Esophagus muscularis mucosa (tissue), 4 donors: ENCODE measurements around the gene CTDSP2. TPM values are rescaled to one million over a fixed set of nuclear protein-coding genes. Genes with fewer than 3 reads are reported as not detected.
A peak's percentile ranks its signal among the peaks of the same experiment; 100 is the strongest.

Source experiments
- DNase-seq: peaks from one replicate; pipeline ENCODE4 v3.0.0-alpha.2; 2017; ENCODE audit errors: extremely low spot score
- H3K27ac ChIP-seq, 4 donors: fragments of 200-600 bp; sonication (generic); replicated peaks in 1 of 4; 1 replicate in 3 of 4; 2 replicates in 1 of 4; pipeline ENCODE4 v1.5.1; 2016 to 2019; ENCODE audit warnings: mild to moderate bottlenecking in 1 of 4
- H3K27me3 ChIP-seq, 4 donors: fragments of 200-600 bp; sonication (generic); one replicate each; pipeline versions ENCODE4 v1.5.1 to v1.6.0; 2016 to 2019
- H3K36me3 ChIP-seq, 4 donors: fragments of 200-600 bp; sonication (generic); one replicate each; pipeline ENCODE4 v1.5.1; 2016 to 2019
- H3K4me1 ChIP-seq, 4 donors: fragments of 200-600 bp; sonication (generic); one replicate each; pipeline ENCODE4 v1.5.1; 2016 to 2019
- H3K4me3 ChIP-seq, 4 donors: fragments of 200-600 bp; sonication (generic); 1 replicate in 2 of 4; 2 replicates in 2 of 4; pipeline ENCODE4 v1.5.1; 2016 to 2019; ENCODE audit warnings: mild to moderate bottlenecking in 4 of 4, moderate library complexity in 1 of 4
- H3K9me3 ChIP-seq, 4 donors: fragments of 200-600 bp; sonication (generic); 1 replicate in 3 of 4; 2 replicates in 1 of 4; pipeline ENCODE4 v1.5.1; 2016 to 2019
- EP300 ChIP-seq: sonication (generic); formaldehyde crosslinking; IDR thresholded peaks from one replicate; pipeline ENCODE4 v1.6.1; 2017; ENCODE audit warnings: antibody characterized with exemption
- POLR2A ChIP-seq: fragments of 450-650 bp; IDR thresholded peaks from one replicate; pipeline ENCODE4 v1.6.1; 2017; ENCODE audit warnings: antibody characterized with exemption, moderate library complexity, mild to moderate bottlenecking, low read depth
- POLR2AphosphoS5 ChIP-seq, 2 donors: sonication (generic); formaldehyde crosslinking; IDR thresholded peaks; one replicate each; pipeline ENCODE4 v1.6.1; 2017; ENCODE audit warnings: antibody characterized with exemption in 2 of 2
- WGBS: methylation state at CpG from one replicate; pipeline ENCODE4 v1.1.5; 2018; 5-methylcytosine and 5-hydroxymethylcytosine counted together
- intact Hi-C: fragments of 100-400 bp; cut with DNase I; formaldehyde crosslinking; loops from one replicate; pipeline ENCODE4 v1.15.1; 2023
- total RNA-seq, 4 donors: library from RNA; depleted of rRNA; stranded (reverse); fragments of >200 nt; gene quantifications; one replicate each; pipeline versions ENCODE4 v1.1.0 to v1.2.1, GENCODE V29; 2016
- TF ChIP-seq, protein P1 (sequence below), 3 experiments: fragments of 200-600 bp in 2 of 3; fragments of 450-650 bp in 1 of 3; sonication (generic) in 2 of 3; IDR thresholded peaks; one replicate each; pipeline ENCODE4 v1.5.1; 2017 to 2019; ENCODE audit warnings: antibody characterized with exemption in 3 of 3, mild to moderate bottlenecking in 2 of 3, moderate library complexity in 1 of 3

Gene CTDSP2
- total RNA-seq, 4 donors from 2014 or later, result 127 to 249 (median 196) TPM

DNA sequence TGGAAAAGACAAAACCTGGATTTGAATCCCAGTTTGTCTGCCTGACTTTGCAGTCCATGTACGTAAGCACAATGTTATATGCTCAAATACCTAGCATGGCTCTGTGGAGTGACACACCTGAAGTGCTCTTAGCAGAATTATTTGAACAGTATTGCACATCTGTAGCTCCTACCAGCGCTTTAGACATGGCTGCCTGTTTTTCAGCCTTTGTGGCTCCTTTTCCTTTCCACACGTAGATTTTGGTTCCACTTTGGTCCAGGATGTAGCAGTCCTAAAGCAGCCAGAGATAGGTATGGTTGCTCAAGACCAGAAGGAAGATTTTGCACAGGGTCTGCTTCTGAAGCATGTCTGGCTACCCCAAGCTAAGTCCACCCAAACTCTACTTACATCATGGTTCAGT is 37.1 kb downstream of the CTDSP2 start:
- Histone ChIP-seq H3K36me3 (peaks cover 6 to 92% (median 84%) of the 10 kb centered on the region in 4 donors), H3K9me3 (no peaks in the 10 kb centered on the region), H3K27me3 (no peaks in the 10 kb centered on the region), H3K4me1 (peaks cover under 1 to 20% (median 12%) of the 10 kb centered on the region in 4 donors), H3K4me3 (no peak overlapping the region), H3K27ac (no peak overlapping the region)
- no peak for DNase-seq
- WGBS, result 95% methylated on average over 3 of the region's 3 CpGs
- intact Hi-C loops, result no loop called here
- TF ChIP-seq POLR2A, result no peak
- TF ChIP-seq, protein P1, sequence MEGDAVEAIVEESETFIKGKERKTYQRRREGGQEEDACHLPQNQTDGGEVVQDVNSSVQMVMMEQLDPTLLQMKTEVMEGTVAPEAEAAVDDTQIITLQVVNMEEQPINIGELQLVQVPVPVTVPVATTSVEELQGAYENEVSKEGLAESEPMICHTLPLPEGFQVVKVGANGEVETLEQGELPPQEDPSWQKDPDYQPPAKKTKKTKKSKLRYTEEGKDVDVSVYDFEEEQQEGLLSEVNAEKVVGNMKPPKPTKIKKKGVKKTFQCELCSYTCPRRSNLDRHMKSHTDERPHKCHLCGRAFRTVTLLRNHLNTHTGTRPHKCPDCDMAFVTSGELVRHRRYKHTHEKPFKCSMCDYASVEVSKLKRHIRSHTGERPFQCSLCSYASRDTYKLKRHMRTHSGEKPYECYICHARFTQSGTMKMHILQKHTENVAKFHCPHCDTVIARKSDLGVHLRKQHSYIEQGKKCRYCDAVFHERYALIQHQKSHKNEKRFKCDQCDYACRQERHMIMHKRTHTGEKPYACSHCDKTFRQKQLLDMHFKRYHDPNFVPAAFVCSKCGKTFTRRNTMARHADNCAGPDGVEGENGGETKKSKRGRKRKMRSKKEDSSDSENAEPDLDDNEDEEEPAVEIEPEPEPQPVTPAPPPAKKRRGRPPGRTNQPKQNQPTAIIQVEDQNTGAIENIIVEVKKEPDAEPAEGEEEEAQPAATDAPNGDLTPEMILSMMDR (IDR thresholded peaks at IDR 0.05), result no peak
- no peak for TF ChIP-seq EP300
- TF ChIP-seq POLR2AphosphoS5 (IDR thresholded peaks at IDR 0.05), result no peak

DNA sequence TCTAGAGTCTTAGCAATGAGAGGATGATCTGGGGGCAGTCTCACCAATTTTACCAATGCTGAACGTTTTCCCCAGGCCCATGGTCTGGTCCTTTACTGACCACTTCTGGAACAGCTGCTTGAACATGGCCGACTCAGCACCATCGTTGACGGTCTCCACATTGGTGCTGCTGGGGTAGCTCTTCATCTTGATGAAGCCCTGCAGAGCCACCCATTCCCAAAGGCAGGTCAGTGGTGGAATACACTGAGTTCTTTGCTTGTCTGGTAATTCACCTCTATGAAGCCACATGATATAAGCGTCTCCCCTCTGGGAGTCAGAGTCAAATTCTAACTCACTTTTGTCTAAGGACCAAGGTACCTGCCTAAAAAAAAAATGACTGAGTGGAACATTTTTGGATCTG is 38.2 kb downstream of the CTDSP2 start:
- TF ChIP-seq, protein P1 (IDR thresholded peaks at IDR 0.05), result no peak
- no peak for TF ChIP-seq POLR2A
- TF ChIP-seq POLR2AphosphoS5 (IDR thresholded peaks at IDR 0.05), result no peak
- TF ChIP-seq EP300, result no peak
- H3K36me3 ChIP-seq, result peaks cover 6 to 97% (median 87%) of the 10 kb centered on the region in 4 donors
- H3K4me3 ChIP-seq, result no peak overlapping the region
- H3K9me3 ChIP-seq, result no peaks in the 10 kb centered on the region
- no peaks in the 10 kb centered on the region for H3K27me3 ChIP-seq
- intact Hi-C loops, result no loop called here
- no peak for DNase-seq
- H3K4me1 ChIP-seq, result peaks cover 3 to 14% (median 10%) of the 10 kb centered on the region in 4 donors
- WGBS, result 91% methylated on average over 5 of the region's 5 CpGs
- H3K27ac ChIP-seq, result no peak overlapping the region

DNA sequence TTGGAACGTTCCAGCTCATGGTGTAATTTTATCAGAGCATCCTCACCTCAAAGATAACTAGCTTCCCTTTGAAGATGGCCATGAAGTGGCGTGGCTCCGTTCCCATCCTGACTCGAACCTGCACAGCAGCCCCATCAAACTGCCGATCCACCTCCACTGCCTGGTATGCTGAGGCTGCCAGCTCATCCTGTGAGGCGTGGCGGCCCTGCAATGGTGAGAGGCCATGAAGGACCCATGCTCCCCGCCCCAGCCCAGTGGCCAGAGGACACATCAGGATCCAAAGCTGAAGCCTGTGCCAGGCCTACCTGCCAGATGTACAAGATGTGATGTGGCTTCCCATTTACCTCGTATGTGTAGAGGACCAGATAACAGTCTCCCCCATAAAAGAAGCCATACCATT is 39.2 kb downstream of the CTDSP2 start:
- Histone ChIP-seq H3K27ac (no peak overlapping the region), H3K9me3 (no peaks in the 10 kb centered on the region), H3K36me3 (peaks cover 15 to 96% (median 87%) of the 10 kb centered on the region in 4 donors), H3K27me3 (no peaks in the 10 kb centered on the region), H3K4me3 (no peak overlapping the region), H3K4me1 (peaks cover 4 to 15% (median 12%) of the 10 kb centered on the region in 4 donors)
- intact Hi-C loops, result no loop called here
- DNase-seq, result no peak
- WGBS, result 72% methylated on average over 4 of the region's 9 CpGs
- no peak for TF ChIP-seq POLR2AphosphoS5 (IDR thresholded peaks at IDR 0.05)

DNA sequence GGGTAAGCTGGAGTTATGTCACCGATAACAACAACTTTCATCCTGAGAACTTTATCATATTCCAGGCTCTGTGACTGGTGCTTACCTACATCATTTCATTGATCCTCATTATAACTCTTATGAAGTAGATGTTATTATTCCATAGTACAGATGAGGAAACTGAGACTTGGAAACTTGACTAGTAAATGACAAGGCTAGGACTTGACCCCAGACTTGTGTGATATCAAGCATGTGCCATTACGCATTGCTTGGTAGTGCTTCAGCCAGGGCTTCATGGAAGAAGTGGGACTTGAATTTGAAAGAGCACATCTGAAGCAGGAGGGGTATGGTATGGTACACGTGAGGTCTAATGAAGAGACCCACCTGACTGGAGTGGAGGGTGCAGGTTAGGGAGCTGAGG is 39.9 kb downstream of the CTDSP2 start:
- WGBS, result 94% methylated on average over 3 of the region's 3 CpGs
- H3K4me1 ChIP-seq, result peaks cover 4 to 15% (median 12%) of the 10 kb centered on the region in 4 donors
- DNase-seq, result no peak
- H3K4me3 ChIP-seq, result no peak overlapping the region
- peaks cover 20 to 96% (median 87%) of the 10 kb centered on the region in 4 donors for H3K36me3 ChIP-seq
- intact Hi-C loops, result no loop called here
- TF ChIP-seq POLR2AphosphoS5 (IDR thresholded peaks at IDR 0.05) (no peak), POLR2A (no peak), EP300 (no peak)
- TF ChIP-seq, protein P1 (IDR thresholded peaks at IDR 0.05), result no peak
- H3K27me3 ChIP-seq, result no peaks in the 10 kb centered on the region
- no peak overlapping the region for H3K27ac ChIP-seq
- no peaks in the 10 kb centered on the region for H3K9me3 ChIP-seq

DNA sequence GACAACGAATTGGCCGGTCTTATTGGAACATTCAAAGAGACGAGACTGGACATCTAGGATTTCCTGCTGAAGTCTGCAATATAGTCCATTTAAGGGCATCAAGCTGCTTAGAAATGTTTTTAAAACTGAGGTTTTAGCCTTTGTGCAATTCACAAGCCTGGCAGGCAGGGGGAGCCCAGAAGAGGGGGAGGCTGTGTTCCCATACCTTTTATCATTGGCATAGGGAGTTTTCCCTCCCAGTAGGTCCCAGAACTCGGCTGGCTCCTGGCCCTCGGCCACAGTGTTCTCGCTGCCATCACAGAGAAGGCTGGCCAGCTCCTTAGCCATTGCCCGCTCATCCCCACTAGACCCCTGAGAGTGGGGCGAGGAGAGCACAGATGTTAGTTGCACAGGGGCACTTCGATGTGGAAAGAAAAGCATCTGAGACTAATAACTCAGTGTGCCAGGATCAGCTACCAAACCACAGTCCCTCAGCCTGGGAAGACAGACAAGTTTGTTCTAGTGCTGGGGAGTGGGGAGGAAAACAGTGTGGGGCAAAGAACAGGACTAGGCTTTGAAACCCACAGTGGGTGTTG is 43.1 kb downstream of the CTDSP2 start:
- Histone ChIP-seq H3K9me3 (no peaks in the 10 kb centered on the region), H3K36me3 (peaks cover 29 to 96% (median 87%) of the 10 kb centered on the region in 4 donors), H3K27ac (peak overlapping the region in 3 of 4 donors; percentile 22 to 50 (median 43)), H3K4me1 (peaks cover 4 to 10% (median 5%) of the 10 kb centered on the region in 4 donors), H3K27me3 (no peaks in the 10 kb centered on the region), H3K4me3 (no peak overlapping the region)
- no peak for DNase-seq
- 43% methylated on average over 8 of the region's 9 CpGs for WGBS
- intact Hi-C loops, result loop anchor here (2.0 kb wide), 1 partner anchor 103 kb away; no protein-coding TSS in a partner anchor
- TF ChIP-seq, protein P1 (IDR thresholded peaks at IDR 0.05), result peak; percentile 75 to 89 (median 86)
- TF ChIP-seq EP300, result no peak
- TF ChIP-seq POLR2A, result no peak
- TF ChIP-seq POLR2AphosphoS5 (IDR thresholded peaks at IDR 0.05), result peak in 1 of 2 donors; percentile 41
